GM21737 (cell line): ENCODE results near the gene ISG20.
"Not testable (repeated sequence)": the region's sequence is repeated elsewhere in the genome, so short reads cannot be mapped to it uniquely, and the experiment has no call there.

Experiments
- ATAC-seq: cut with Tn5 transposase; IDR thresholded peaks from one replicate; pipeline ENCODE4 v1.9.1; 2021; ENCODE audit warnings: mild to moderate bottlenecking, moderate library complexity; ENCODE audit not compliant: unreplicated experiment

The ISG20 gene

DNA sequence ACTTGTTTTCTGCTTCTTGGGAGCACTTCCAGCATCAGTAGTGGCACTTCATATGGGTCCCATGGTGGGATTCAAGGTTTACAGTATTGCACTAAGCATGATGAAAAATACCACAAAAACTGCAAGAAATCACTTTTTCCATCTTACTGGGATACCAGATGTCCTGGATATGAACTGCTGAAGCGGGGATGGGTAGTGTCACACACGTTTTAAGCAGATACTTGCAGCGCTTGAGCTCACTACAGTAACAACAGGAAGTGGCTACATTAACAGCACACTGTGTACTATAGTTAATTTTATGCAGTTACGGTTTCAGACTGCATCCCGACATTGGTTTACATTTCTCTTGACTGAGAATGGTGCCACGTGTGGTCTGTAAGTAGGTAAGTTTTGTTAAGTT, 3.5 kb upstream of the ISG20 start:
- peak; percentile 29 for ATAC-seq

- no peak for ATAC-seq
Observed at GRCh38 chr15:88636050-88636449, 2.8 kb upstream of the ISG20 start.

DNA sequence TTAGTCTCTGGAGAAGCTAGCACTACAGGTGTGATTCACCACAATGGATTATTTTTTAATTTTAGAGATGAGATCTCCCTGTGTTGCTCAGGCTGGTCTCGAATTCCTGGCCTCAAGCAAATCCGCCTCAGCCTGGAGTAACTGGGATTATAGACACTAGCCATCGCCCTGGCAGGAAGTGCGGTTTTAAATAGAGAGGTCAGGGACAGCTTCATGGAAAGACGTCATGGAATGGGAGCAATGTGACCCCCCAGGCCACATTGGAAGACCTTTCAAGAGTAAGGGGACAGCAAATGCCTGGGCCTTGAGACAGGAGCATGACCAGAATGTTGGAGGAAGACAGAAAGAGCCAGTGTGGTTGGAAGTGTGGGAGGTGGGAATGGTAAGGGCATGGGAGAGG, 2.2 kb upstream of the ISG20 start:
- no peak for ATAC-seq

DNA sequence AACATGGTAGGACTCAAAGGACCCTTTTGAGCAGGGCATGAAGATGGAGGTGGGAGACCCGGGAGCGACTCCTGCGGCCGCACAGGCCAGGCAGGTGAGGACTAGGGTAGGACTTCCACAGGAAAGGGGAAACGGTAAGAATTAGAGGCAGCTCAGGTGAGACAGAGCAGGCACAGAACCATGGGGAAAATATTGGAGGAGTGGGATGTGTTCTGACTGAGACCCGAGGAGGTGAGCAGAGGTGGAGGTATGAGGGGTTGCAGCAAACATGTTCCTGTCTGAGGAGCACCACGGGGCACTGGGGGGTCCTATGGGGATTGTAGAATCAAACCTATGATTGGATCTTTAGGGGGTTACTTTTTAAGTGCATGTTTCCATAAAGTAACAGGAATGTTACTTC, 1.4 kb upstream of the ISG20 start:
- no peak for ATAC-seq

GRCh38 chr15:88637841-88638625, 783 bp upstream of the ISG20 start:
- no peak for ATAC-seq

GRCh38 chr15:88641959-88642452, 3.2 kb downstream of the ISG20 start:
- ATAC-seq, result no peak

DNA sequence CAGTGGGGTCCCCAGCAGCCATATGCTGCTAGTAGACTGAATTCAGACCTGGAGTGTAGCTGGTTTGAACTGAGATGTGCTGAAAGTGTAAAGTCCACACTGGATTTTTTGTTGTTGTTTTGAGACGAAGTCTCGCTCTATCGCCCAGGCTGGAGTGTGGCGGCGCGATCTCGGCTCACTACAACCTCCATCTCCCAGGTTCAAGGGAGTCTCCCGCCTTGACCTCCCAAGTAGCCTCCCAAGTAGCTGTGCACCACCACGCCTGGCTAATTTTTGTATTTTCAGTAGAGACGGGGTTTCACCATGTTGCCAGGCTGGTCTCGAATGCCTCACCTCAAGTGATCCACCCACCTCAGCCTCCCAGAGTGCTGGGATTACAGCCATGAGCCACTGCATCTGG, 3.7 kb downstream of the ISG20 start:
- ATAC-seq, result not testable (repeated sequence)

- ATAC-seq, result no peak
Observed at GRCh38 chr15:88644741-88645140, 5.9 kb downstream of the ISG20 start.

GRCh38 chr15:88645171-88646087, 6.6 kb downstream of the ISG20 start:
- ATAC-seq, result no peak

GRCh38 chr15:88646088-88646405, 7.2 kb downstream of the ISG20 start:
- ATAC-seq, result no peak

- ATAC-seq, result no peak
Observed at GRCh38 chr15:88646951-88647350, 8.1 kb downstream of the ISG20 start.

- no peak for ATAC-seq
Observed at GRCh38 chr15:88647351-88648105, 8.7 kb downstream of the ISG20 start.

GRCh38 chr15:88648357-88649214, 9.8 kb downstream of the ISG20 start:
- no peak for ATAC-seq

DNA sequence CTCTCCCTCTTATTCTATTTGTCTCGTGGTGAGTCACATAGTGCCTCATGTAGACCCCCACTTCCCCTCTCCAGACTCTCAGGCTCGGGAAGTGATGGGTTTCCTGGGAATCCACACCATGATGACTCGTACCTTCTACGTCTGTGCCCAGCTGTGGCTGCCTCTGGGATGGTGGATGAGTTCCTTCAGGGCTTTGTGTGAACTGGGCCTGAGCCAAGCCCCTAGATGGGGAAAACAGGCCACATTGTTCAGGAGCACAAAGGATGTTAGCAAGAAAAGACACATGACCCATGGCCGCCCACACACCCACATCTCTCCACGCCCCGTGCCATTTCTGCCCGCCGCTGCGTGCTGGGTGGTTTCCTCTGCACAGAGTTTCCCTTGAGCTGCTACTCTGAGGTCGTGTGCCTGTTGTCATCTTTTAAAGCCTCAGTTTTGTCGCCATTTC, 10.5 kb downstream of the ISG20 start:
- ATAC-seq, result peak; percentile 48

- no peak for ATAC-seq
Observed at GRCh38 chr15:88649753-88650551, 11.1 kb downstream of the ISG20 start.

GRCh38 chr15:88650556-88650955, 11.7 kb downstream of the ISG20 start:
- no peak for ATAC-seq

DNA sequence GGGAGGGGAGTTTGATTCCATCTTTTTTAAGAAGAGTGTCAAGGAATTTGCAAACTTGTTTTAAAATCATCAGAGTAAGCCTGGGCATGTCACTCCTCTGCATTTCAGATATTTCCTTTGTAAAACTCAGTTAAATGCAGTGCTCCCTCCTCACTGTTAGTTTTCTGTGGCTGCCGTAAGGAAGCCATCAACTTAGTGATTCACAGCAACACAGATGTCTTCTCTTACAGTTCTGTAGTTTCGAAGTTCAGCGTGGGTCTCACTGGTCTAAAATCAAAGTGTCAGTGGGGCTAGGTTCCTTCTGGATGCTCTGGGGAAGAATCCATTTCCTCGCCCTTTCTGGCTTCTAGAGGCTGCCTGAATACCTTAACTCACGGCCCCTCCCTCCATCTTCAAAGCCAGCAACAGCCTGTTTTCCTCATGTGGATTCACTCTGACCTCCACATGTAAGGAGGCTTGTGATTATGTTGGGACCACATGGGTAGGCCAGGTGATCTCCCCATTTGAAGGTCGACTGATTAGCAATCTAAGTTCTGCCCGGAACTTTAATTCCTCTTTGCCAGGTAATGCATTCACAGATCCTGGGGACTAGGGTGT, 12.4 kb downstream of the ISG20 start:
- ATAC-seq, result no peak

DNA sequence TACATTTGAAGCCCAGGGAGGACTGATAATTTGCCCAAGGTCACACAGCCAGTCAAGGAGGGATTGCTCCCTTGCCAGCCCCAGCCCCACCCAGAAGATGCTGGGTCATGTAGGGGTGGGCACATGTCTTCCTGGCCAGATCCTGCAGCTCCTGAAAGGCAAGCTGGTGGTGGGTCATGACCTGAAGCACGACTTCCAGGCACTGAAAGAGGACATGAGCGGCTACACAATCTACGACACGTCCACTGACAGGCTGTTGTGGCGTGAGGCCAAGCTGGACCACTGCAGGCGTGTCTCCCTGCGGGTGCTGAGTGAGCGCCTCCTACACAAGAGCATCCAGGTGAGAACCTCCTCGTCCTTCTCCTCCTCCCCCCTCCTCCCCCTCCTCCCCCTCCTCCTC, 13.2 kb downstream of the ISG20 start:
- ATAC-seq, result no peak
